T-helper 2 cell treated with Interferon-gamma antibody and Interleukin-4, amounts not matched to agents 5 μg/mL and 100 μg/mL, for 36 hours (primary cell): ENCODE results near the gene SETD5.

ENCODE experiments used
- DNase-seq: peaks from one replicate; pipeline ENCODE4 v3.0.0; 2021; ENCODE audit warnings: low spot score
- H3K27ac Mint-ChIP-seq: one replicate; pipeline ENCODE4 v1.8.0; 2021; ENCODE audit warnings: mild to moderate bottlenecking, mixed read lengths
- H3K27me3 Mint-ChIP-seq: one replicate; pipeline ENCODE4 v1.8.0; 2021; ENCODE audit warnings: low read depth, mixed read lengths
- H3K36me3 Mint-ChIP-seq: one replicate; pipeline ENCODE4 v1.8.0; 2021; ENCODE audit warnings: low read depth, mixed read lengths
- H3K4me1 Mint-ChIP-seq: one replicate; pipeline ENCODE4 v1.8.0; 2021; ENCODE audit warnings: low read depth, mixed read lengths
- H3K4me3 Mint-ChIP-seq: one replicate; pipeline ENCODE4 v1.8.0; 2022; ENCODE audit warnings: mild to moderate bottlenecking, moderate library complexity, mixed read lengths
- H3K9me3 Mint-ChIP-seq: one replicate; pipeline ENCODE4 v1.8.0; 2021; ENCODE audit warnings: mixed read lengths

The SETD5 gene

DNA sequence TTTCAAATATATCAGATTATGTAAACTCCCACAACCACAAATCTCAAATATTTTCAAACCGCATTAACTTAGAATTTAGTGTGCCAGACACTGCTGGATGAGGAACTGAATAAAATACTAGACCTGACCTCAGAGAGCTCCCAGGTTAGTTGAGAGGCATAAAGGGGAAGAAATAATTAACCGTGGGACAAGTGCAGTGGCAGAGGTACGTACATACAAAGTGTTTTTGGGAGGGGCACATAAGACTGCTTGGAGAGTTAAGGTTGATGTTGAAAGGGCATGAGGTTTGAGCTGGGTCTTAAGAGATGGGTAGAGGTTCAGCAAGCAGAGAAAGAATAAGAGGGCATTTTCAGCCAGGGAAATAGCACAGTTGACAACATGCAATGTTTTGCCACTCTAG, 17.4 kb upstream of the SETD5 start:
- no peaks in the 10 kb centered on the region for H3K9me3 Mint-ChIP-seq
- no peak overlapping the region for H3K27ac Mint-ChIP-seq
- H3K4me1 Mint-ChIP-seq, result peaks cover 12% of the 10 kb centered on the region
- DNase-seq, result no peak
- no peak overlapping the region for H3K4me3 Mint-ChIP-seq
- H3K36me3 Mint-ChIP-seq, result peaks cover 61% of the 10 kb centered on the region
- H3K27me3 Mint-ChIP-seq, result no peaks in the 10 kb centered on the region

- no peak overlapping the region for H3K27ac Mint-ChIP-seq
- peaks cover 8% of the 10 kb centered on the region for H3K4me1 Mint-ChIP-seq
- no peaks in the 10 kb centered on the region for H3K9me3 Mint-ChIP-seq
- H3K4me3 Mint-ChIP-seq, result no peak overlapping the region
- H3K27me3 Mint-ChIP-seq, result no peaks in the 10 kb centered on the region
- peaks cover 61% of the 10 kb centered on the region for H3K36me3 Mint-ChIP-seq
- no peak for DNase-seq
Measured at GRCh38 chr3:9384141-9384828, 13.1 kb upstream of the SETD5 start.

DNA sequence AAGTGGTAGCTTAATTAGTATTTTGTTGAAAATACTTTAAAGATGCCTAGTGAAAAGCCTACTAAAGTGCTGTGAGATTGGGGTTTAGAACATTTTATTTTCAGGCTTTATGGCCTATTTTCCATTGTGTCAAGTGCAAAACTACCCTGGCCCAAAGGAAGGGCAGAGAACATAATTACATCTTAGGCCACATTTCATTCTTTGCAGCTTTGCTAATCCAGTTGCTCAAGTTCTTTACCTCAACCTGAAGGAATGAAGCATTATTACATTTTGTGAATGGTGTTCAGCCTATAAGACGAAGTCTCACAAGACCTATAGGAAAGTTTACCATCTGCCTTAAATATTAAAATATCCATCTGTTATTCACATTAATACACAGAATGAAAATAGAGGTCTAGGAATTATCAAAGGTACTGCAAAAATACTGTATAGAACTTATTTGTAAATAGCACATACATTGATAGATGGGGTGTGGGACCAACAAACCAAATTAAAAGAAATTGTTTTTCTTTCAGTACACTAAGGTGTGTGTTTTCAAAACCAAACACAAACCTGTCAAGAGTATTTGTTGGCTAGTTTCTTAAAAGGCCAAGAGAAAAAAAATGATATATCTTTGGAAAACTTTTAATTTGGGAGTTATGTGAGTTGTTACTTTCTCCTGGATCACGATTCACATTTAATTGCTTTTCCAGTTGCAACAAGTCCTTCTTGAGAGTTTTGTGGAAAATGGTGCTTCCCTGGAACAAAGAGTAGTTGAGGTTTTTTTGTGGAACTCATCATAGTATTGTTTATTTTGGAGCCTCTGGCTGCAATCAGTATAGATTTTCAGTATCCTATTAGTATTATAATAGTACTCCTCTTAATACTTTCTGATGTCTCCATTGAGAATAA, 12.0 kb upstream of the SETD5 start:
- Mint-ChIP-seq H3K27me3 (no peaks in the 10 kb centered on the region), H3K36me3 (peaks cover 65% of the 10 kb centered on the region), H3K27ac (no peak overlapping the region), H3K9me3 (no peaks in the 10 kb centered on the region), H3K4me3 (no peak overlapping the region), H3K4me1 (peaks cover 8% of the 10 kb centered on the region)
- no peak for DNase-seq

DNA sequence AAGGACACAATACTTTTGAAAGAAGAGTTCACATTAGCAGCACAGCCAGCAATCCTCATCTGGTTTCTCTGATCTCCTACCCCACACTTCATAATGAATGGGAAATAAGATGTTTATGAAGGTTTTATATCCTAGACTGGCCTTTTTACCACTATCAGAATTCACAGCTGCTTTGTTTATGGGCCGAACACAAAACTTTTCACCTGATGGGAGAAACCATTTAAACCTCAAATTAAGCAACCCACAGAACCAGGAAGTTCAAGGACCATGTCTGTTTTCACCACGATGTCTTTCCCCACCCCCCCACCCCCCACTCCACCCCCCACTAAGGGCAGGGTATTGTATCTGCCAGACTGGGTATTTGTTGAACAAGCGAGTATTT, 11.3 kb upstream of the SETD5 start:
- Mint-ChIP-seq H3K4me3 (no peak overlapping the region), H3K9me3 (no peaks in the 10 kb centered on the region), H3K4me1 (peaks cover 13% of the 10 kb centered on the region), H3K27me3 (no peaks in the 10 kb centered on the region), H3K27ac (peak overlapping the region; percentile 36), H3K36me3 (peaks cover 71% of the 10 kb centered on the region)
- DNase-seq, result no peak

DNA sequence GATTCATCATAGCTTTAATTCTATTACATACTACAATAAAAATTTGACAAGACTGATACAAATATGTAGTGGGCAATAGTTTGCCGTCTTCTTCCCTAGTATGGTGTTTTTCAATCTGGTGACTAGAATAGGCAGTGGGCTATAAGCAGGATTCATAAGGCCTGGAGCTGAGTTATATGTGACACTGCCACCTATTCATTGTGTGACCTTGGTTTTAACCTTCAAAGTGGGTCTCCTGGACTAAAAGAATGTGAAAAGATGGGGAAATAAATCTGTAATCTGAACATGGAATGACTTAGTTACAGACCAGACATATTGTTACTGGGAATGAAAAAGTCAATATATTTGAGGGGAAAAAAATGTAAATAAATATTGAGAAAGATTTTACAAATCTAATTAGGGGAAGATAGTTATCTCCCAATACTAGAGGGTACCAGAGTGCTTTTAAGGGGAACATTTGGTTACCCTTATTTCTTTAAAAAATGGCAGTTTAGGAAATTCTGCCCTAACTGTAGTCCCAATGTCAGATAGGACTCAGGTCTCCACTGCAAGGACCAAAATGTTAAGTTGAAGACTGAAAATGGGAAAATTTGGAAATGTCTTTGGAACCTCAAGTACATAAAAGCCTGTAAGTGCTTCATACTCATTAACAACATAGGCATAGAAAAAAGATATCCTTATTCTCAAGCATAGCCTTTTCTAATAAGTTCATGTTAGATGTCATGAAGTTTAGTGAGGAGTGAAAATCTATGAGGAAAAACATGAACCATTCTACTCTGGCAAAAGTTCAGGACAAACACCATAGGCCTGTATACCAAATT, 10.7 kb upstream of the SETD5 start:
- Mint-ChIP-seq H3K9me3 (no peaks in the 10 kb centered on the region), H3K36me3 (peaks cover 73% of the 10 kb centered on the region), H3K27ac (peak overlapping the region; percentile 36), H3K27me3 (no peaks in the 10 kb centered on the region), H3K4me3 (no peak overlapping the region), H3K4me1 (peaks cover 16% of the 10 kb centered on the region)
- no peak for DNase-seq

DNA sequence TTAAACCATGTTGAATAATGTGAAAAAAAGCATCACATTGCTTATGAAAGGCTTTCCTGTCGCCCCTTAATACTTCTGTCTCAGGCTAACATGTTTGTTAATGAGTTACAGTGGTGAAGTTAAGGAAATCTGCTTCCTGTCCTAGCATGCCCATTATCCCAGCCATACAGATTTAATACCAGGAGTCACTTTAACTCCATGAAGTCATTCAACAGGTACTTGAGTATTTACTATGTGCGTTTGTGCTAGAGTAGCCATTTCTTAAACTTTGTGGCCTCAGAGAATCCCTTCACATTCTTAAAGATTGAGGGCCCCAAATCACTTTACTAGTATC, 10.1 kb upstream of the SETD5 start:
- no peak for DNase-seq
- H3K9me3 Mint-ChIP-seq, result no peaks in the 10 kb centered on the region
- H3K4me3 Mint-ChIP-seq, result no peak overlapping the region
- no peak overlapping the region for H3K27ac Mint-ChIP-seq
- H3K4me1 Mint-ChIP-seq, result peaks cover 21% of the 10 kb centered on the region
- no peaks in the 10 kb centered on the region for H3K27me3 Mint-ChIP-seq
- peaks cover 77% of the 10 kb centered on the region for H3K36me3 Mint-ChIP-seq

DNA sequence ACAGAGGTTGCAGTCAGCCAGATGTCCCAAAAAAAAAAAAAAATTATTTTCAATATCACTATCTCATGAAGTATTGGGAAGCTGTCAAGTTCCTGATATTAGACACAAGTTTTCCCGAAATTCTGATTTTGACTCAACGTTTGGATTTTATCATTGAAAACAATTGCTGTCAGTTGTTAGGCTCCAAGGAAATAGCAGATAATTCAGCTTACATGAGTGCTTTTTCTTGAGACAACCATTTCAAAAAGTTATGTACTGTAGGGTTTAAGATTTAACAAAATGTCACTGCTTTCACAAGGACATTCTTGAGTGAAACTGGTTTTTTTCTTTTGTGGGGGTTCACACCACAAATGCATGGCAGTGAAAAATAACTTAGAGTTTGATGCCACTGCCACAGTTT, 9.3 kb upstream of the SETD5 start:
- peaks cover 24% of the 10 kb centered on the region for H3K4me1 Mint-ChIP-seq

GRCh38 chr3:9388562-9389272, 8.7 kb upstream of the SETD5 start:
- no peaks in the 10 kb centered on the region for H3K27me3 Mint-ChIP-seq
- H3K4me1 Mint-ChIP-seq, result peaks cover 24% of the 10 kb centered on the region
- H3K4me3 Mint-ChIP-seq, result no peak overlapping the region
- no peak for DNase-seq
- H3K27ac Mint-ChIP-seq, result no peak overlapping the region
- no peaks in the 10 kb centered on the region for H3K9me3 Mint-ChIP-seq
- H3K36me3 Mint-ChIP-seq, result peaks cover 81% of the 10 kb centered on the region

More for the DNA sequence above, 9.3 kb upstream of the SETD5 start:
- Mint-ChIP-seq H3K36me3 (peaks cover 79% of the 10 kb centered on the region), H3K4me3 (no peak overlapping the region), H3K9me3 (no peaks in the 10 kb centered on the region), H3K27ac (no peak overlapping the region), H3K27me3 (no peaks in the 10 kb centered on the region)
- DNase-seq, result no peak

DNA sequence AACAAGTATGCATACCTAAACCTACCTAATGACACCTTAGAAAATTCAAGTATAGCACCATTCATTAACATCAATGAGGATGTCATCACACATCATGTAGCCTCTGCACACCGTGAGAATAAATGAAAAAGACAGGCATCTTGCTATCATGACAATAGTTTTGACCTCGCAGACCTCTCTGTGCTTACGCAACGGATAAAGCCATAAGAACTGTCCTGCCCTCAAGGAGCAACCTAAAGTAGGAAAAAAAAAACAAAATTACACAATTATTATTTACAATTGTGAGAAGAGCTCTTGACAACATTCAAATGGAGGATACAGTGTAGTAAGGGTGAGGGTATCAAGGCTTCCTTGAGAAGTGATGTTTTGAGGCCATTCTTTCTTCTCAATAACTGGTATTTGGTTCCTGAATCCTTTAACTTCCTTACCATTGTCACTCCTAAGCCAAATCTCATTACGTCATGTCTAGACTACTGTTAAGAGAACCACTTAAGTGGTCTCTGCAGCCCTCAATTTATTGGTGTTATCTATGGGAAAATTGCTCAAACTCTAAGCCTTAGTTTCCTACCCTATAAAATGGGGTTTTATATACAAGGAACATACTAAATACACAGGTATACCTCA, 7.0 kb upstream of the SETD5 start:
- no peak for DNase-seq
- H3K27ac Mint-ChIP-seq, result no peak overlapping the region
- peaks cover 85% of the 10 kb centered on the region for H3K36me3 Mint-ChIP-seq
- H3K4me3 Mint-ChIP-seq, result no peak overlapping the region
- H3K9me3 Mint-ChIP-seq, result no peaks in the 10 kb centered on the region
- peaks cover 35% of the 10 kb centered on the region for H3K4me1 Mint-ChIP-seq
- H3K27me3 Mint-ChIP-seq, result no peaks in the 10 kb centered on the region

- H3K27ac Mint-ChIP-seq, result peak overlapping the region; percentile 9
Measured at GRCh38 chr3:9392041-9392440, 5.4 kb upstream of the SETD5 start.

DNA sequence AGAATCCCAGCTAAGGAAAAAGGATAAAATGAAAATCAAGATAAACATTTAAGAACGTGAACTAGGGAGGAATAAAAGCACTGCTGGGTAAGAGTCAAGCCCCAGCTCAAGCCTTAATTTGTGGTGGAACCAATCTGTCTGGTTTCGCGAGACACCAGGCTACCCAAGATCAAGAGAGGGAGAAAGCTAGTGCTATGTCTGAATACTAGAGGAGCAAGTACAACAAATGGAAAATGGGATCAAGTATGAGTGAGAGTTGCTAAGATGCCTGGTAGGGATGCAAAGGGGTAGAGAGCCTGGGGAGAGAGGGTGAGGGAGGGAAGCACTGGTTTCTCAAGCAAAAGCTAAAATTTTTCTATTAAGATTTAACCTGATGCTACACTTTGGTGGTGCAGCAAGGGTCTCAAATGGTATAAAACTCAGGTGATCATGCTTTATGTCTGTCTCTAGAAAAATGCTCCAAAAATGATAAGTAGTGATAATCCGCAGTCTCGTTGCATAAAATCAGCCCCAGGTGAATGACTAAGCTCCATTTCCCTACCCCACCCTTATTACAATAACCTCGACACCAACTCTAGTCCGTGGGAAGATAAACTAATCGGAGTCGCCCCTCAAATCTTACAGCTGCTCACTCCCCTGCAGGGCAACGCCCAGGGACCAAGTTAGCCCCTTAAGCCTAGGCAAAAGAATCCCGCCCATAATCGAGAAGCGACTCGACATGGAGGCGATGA, 1.7 kb upstream of the SETD5 start:
- H3K9me3 Mint-ChIP-seq, result no peaks in the 10 kb centered on the region
- peak overlapping the region; percentile 95 for H3K4me3 Mint-ChIP-seq
- H3K4me1 Mint-ChIP-seq, result peaks cover 44% of the 10 kb centered on the region
- DNase-seq, result no peak
- H3K27ac Mint-ChIP-seq, result peak overlapping the region; percentile 96
- peaks cover 62% of the 10 kb centered on the region for H3K36me3 Mint-ChIP-seq
- no peaks in the 10 kb centered on the region for H3K27me3 Mint-ChIP-seq

More at GRCh38 chr3:9392041-9392440, 5.4 kb upstream of the SETD5 start:
- Mint-ChIP-seq H3K27me3 (no peaks in the 10 kb centered on the region), H3K36me3 (peaks cover 79% of the 10 kb centered on the region), H3K4me3 (no peak overlapping the region), H3K9me3 (no peaks in the 10 kb centered on the region), H3K4me1 (peaks cover 39% of the 10 kb centered on the region)
- DNase-seq, result no peak

DNA sequence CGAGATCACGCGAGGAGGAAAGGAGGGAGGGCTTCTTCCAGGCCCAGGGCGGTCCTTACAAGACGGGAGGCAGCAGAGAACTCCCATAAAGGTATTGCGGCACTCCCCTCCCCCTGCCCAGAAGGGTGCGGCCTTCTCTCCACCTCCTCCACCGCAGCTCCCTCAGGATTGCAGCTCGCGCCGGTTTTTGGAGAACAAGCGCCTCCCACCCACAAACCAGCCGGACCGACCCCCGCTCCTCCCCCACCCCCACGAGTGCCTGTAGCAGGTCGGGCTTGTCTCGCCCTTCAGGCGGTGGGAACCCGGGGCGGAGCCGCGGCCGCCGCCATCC, 1.1 kb upstream of the SETD5 start:
- H3K9me3 Mint-ChIP-seq, result no peaks in the 10 kb centered on the region
- H3K27ac Mint-ChIP-seq, result peak overlapping the region; percentile 96
- H3K4me1 Mint-ChIP-seq, result peaks cover 47% of the 10 kb centered on the region
- DNase-seq, result peak; percentile 82
- no peaks in the 10 kb centered on the region for H3K27me3 Mint-ChIP-seq
- H3K4me3 Mint-ChIP-seq, result peak overlapping the region; percentile 95
- H3K36me3 Mint-ChIP-seq, result peaks cover 57% of the 10 kb centered on the region
